Measurements from ENCODE around the gene C1orf159.

The C1orf159 gene

DNA sequence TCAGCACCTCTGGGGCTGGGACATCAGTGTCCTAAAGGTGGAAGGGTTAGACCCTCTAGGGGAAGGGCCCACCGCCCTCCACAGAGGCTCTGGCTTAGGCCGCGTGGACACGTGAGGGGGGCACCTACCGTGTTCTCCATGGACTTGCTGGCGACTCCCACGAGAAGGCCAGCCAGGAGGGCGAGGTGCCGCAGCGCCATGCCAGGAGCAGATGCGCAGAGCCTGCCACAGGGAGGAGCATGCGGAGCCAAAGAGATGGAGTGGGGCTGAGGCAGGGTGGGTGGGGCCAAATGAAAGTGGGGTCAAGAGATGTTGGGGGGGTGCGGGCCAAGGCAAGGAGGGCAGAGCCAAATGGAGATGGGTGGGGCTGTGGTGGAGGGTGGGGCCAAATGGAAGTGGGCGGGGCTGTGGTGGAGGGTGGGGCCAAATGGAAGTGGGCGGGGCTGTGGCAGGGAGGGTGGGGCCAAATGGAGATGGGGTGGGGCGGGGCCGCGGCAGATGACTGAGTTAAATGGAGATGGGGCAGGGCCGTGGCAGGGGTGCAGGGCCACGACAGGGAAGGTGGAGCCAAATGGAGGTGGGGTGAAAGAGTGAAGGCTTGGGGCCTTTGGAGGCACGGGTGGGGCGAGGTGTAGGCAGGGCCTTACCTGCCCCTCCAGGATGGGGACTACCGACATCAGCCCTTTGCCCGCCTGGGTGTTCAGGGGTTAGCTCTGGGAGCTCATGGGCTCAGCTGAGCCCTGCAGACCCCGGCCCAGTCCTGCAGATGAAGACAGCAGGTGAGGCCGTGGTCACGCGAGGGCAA lies 24.3 kb downstream of the C1orf159 start:
- no peak for TF ChIP-seq ZBTB7A (IDR thresholded peaks at IDR 0.05; ENCODE audit: low read depth)
- TF ChIP-seq TEAD4 (IDR thresholded peaks at IDR 0.05), result no peak
- TF ChIP-seq, protein P1, sequence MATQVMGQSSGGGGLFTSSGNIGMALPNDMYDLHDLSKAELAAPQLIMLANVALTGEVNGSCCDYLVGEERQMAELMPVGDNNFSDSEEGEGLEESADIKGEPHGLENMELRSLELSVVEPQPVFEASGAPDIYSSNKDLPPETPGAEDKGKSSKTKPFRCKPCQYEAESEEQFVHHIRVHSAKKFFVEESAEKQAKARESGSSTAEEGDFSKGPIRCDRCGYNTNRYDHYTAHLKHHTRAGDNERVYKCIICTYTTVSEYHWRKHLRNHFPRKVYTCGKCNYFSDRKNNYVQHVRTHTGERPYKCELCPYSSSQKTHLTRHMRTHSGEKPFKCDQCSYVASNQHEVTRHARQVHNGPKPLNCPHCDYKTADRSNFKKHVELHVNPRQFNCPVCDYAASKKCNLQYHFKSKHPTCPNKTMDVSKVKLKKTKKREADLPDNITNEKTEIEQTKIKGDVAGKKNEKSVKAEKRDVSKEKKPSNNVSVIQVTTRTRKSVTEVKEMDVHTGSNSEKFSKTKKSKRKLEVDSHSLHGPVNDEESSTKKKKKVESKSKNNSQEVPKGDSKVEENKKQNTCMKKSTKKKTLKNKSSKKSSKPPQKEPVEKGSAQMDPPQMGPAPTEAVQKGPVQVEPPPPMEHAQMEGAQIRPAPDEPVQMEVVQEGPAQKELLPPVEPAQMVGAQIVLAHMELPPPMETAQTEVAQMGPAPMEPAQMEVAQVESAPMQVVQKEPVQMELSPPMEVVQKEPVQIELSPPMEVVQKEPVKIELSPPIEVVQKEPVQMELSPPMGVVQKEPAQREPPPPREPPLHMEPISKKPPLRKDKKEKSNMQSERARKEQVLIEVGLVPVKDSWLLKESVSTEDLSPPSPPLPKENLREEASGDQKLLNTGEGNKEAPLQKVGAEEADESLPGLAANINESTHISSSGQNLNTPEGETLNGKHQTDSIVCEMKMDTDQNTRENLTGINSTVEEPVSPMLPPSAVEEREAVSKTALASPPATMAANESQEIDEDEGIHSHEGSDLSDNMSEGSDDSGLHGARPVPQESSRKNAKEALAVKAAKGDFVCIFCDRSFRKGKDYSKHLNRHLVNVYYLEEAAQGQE (IDR thresholded peaks at IDR 0.05; ENCODE audit: low read depth), result no peak
- TF ChIP-seq, protein P2, sequence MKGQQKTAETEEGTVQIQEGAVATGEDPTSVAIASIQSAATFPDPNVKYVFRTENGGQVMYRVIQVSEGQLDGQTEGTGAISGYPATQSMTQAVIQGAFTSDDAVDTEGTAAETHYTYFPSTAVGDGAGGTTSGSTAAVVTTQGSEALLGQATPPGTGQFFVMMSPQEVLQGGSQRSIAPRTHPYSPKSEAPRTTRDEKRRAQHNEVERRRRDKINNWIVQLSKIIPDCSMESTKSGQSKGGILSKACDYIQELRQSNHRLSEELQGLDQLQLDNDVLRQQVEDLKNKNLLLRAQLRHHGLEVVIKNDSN (IDR thresholded peaks at IDR 0.05), result no peak

DNA sequence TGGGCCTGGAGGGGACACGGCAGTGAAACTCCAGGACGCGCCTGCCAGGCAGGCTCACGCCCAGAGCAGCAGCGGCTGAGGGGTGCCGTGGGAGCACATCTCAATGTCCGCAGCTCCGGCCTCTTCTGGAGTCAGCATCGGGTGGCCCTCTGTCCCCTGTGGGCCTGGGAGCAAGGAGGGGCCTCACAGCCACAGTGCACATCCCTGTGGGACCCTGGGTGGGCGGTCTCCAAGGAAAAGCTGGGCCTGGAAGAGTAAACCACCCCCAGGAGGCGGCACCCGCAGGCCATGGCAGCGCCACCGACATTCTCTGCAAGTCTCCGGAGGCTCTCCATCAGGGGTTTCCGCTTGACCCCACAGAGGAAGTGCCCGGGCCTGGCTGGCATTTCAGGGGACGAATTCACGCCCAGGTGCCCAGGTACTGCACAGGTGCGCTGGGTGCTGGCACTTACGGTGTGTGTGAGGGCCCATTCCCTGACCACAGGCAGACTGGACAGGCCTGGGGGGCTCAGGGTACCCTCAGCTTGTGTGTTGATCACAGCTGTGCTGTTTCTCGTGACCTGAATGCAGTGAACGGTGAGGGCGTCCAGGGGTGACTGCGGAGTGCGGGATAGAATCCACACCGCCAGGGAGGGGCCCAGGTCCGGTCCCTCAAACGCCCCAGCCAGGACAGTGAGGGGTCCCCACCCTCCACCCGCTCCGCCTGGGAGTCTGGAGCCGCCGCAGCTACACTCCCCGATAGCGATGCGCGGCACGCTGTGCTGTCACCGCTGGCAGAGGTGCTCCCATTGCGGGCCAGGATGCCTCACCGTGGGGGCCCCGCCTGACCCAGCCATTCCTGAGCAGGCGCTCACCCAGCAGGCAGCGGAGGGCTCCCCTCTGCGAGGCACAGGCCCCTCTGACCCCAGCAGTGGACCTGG lies 25.2 kb downstream of the C1orf159 start:
- no peak for TF ChIP-seq TEAD4 (IDR thresholded peaks at IDR 0.05)
- no peak for TF ChIP-seq TCF12 (IDR thresholded peaks at IDR 0.05; ENCODE audit: low read depth)
- TF ChIP-seq EGR1 (IDR thresholded peaks at IDR 0.05), result no peak
- TF ChIP-seq NFIC (IDR thresholded peaks at IDR 0.05), result no peak
- TF ChIP-seq FOXM1 (IDR thresholded peaks at IDR 0.05; ENCODE audit: borderline replicate concordance, low read depth), result no peak
- TF ChIP-seq, protein P1 (IDR thresholded peaks at IDR 0.05; ENCODE audit: low read depth), result no peak
- TF ChIP-seq ZBTB7A (IDR thresholded peaks at IDR 0.05; ENCODE audit: low read depth), result no peak
- no peak for TF ChIP-seq YY1 (IDR thresholded peaks at IDR 0.05; ENCODE audit: low read depth)
- no peak for TF ChIP-seq EP300 (IDR thresholded peaks at IDR 0.05; ENCODE audit: borderline replicate concordance)

DNA sequence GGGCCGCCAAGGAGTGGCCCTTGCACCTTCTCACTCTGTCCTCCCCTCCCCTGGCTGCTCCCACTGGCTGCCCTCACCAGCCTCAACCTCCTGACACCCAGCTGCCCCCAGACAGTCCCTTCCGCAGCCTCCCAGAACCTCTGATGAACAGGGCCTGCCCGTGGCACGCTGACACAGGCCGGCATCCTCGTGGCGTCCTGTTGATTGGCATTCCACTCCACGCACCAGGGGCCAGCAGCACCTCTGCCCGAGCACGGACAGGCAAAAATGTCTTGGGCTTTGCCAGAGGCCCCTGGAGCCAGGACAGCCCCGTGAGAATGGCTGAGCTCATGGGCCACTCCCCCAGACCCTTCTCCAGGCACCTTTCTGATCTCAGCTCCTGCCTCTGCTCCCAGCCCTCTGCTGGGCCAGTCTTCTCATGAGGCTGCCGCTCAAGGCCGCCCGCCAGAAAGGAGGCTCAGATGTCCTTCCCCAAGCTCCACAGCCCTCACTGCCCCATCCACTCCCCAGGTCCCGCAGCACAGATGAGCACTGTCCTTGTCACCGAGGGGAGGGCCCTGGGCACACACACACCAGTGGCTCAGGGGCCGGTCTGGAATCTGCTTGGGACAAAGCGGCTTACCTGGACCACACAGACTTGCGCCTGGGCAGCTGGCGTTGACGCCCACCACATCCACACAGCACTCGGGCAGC lies 26.0 kb downstream of the C1orf159 start:
- TF ChIP-seq YY1 (IDR thresholded peaks at IDR 0.05; ENCODE audit: low read depth) (no peak), TCF12 (IDR thresholded peaks at IDR 0.05; ENCODE audit: low read depth) (no peak)

DNA sequence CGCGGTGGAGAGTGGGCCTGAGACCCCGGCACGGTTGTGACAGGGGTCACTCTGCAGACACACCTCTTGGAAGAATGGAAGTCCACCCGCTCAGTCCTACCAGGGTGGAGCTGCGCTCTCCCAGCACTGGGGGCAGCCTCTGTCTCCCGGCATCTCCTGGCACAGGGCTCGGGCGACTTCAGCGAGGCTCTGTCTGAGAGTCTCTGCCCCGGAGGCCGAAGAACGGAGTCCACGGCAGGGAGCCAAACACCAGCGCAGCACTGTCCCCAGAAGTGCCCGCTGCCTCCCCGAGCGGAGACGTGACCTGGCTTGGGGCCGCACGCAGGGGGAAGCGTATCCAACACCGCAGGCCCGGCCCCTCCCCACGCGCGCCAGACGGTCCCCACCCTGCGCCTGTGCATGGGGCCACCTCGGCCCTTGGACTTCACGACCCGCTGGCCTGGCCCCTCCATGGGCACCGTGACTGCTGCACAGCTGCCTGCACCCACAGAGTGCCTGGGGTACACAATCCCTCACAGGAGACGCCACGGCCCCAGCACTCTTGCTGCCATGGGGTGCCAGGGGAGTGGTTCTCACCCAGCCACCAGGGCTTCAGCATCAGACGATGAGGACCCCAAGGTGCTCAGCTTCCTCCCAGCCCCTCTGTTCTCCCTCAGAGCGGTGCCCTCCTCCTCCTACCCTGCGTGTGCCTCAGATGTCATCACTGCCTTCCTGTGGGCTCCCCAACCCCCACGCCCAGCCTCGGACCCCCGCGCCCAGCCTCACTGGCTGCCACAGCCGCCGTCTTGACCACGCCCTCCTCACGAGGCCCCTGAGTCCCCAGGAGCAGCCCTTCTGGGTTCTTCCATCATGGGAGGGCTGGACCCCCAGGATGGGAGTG lies 26.8 kb downstream of the C1orf159 start:
- TF ChIP-seq, protein P1 (IDR thresholded peaks at IDR 0.05; ENCODE audit: low read depth), result no peak
- TF ChIP-seq FOXM1 (IDR thresholded peaks at IDR 0.05; ENCODE audit: borderline replicate concordance, low read depth), result no peak
- no peak for TF ChIP-seq TCF12 (IDR thresholded peaks at IDR 0.05; ENCODE audit: low read depth)
- TF ChIP-seq CREB1 (IDR thresholded peaks at IDR 0.05; ENCODE audit: low read depth), result no peak
- TF ChIP-seq CEBPB (IDR thresholded peaks at IDR 0.05), result no peak
- TF ChIP-seq, protein P2 (IDR thresholded peaks at IDR 0.05), result no peak
- TF ChIP-seq NFIC (IDR thresholded peaks at IDR 0.05), result no peak
- TF ChIP-seq TAF1 (IDR thresholded peaks at IDR 0.05; ENCODE audit: low read depth), result no peak
- TF ChIP-seq EGR1 (IDR thresholded peaks at IDR 0.05), result no peak
- TF ChIP-seq, protein P3, sequence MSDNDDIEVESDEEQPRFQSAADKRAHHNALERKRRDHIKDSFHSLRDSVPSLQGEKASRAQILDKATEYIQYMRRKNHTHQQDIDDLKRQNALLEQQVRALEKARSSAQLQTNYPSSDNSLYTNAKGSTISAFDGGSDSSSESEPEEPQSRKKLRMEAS (IDR thresholded peaks at IDR 0.05), result no peak
- TF ChIP-seq EP300 (IDR thresholded peaks at IDR 0.05; ENCODE audit: borderline replicate concordance), result no peak
- TF ChIP-seq ZBTB7A (IDR thresholded peaks at IDR 0.05; ENCODE audit: low read depth), result no peak
- no peak for TF ChIP-seq YY1 (IDR thresholded peaks at IDR 0.05; ENCODE audit: low read depth)
- TF ChIP-seq RAD21 (IDR thresholded peaks at IDR 0.05; ENCODE audit: low read depth), result no peak
- no peak for TF ChIP-seq TEAD4 (IDR thresholded peaks at IDR 0.05)

All from Ishikawa (cell line).